DLD1 (cell line): ENCODE data around the gene PRKG1.
"Not testable (repeated sequence)": the region's sequence is repeated elsewhere in the genome, so short reads cannot be mapped to it uniquely, and the experiment has no call there.

Source experiments
- in situ Hi-C: cut with HindIII; loops from 2 replicates; pipeline ENCODE4 v1.10.0; 2017; ENCODE audit warnings: low sequenced_read_pairs

Gene PRKG1

GRCh38 chr10:51313251-51313650 is 239.0 kb downstream of the PRKG1 start:
- in situ Hi-C loops = no loop called here

- in situ Hi-C loops = no loop called here
Observed at GRCh38 chr10:51313773-51314478, 239.6 kb downstream of the PRKG1 start.

- in situ Hi-C loops = no loop called here
Observed at GRCh38 chr10:51314481-51314880, 240.2 kb downstream of the PRKG1 start.

- in situ Hi-C loops = no loop called here
Observed at GRCh38 chr10:51318399-51319172, 244.3 kb downstream of the PRKG1 start.

- in situ Hi-C loops = no loop called here
Observed at GRCh38 chr10:51319173-51319435, 244.8 kb downstream of the PRKG1 start.

- in situ Hi-C loops = no loop called here
Observed at GRCh38 chr10:51321300-51321699, 247.0 kb downstream of the PRKG1 start.

- in situ Hi-C loops = no loop called here
Observed at GRCh38 chr10:51321980-51322379, 247.7 kb downstream of the PRKG1 start.

GRCh38 chr10:51325649-51326048 is 251.4 kb downstream of the PRKG1 start:
- in situ Hi-C loops = no loop called here

GRCh38 chr10:51326174-51326573 is 251.9 kb downstream of the PRKG1 start:
- in situ Hi-C loops = no loop called here

- in situ Hi-C loops = no loop called here
Observed at GRCh38 chr10:51327432-51327831, 253.1 kb downstream of the PRKG1 start.

GRCh38 chr10:51340366-51340765 is 266.1 kb downstream of the PRKG1 start:
- in situ Hi-C loops = no loop called here

- in situ Hi-C loops = no loop called here
Observed at GRCh38 chr10:51340845-51341610, 266.7 kb downstream of the PRKG1 start.

GRCh38 chr10:51341745-51342144 is 267.5 kb downstream of the PRKG1 start:
- in situ Hi-C loops = not testable (repeated sequence)

GRCh38 chr10:51342381-51342780 is 268.1 kb downstream of the PRKG1 start:
- in situ Hi-C loops = no loop called here

GRCh38 chr10:51343391-51343790 is 269.1 kb downstream of the PRKG1 start:
- in situ Hi-C loops = no loop called here

- in situ Hi-C loops = no loop called here
Observed at GRCh38 chr10:51344371-51344770, 270.1 kb downstream of the PRKG1 start.

GRCh38 chr10:51348622-51349021 is 274.3 kb downstream of the PRKG1 start:
- in situ Hi-C loops = no loop called here

- in situ Hi-C loops = no loop called here
Observed at GRCh38 chr10:51357170-51357569, 282.9 kb downstream of the PRKG1 start.

- in situ Hi-C loops = no loop called here
Observed at GRCh38 chr10:51358227-51358626, 283.9 kb downstream of the PRKG1 start.

- in situ Hi-C loops = no loop called here
Observed at GRCh38 chr10:51363415-51363814, 289.1 kb downstream of the PRKG1 start.

GRCh38 chr10:51364674-51365073 is 290.4 kb downstream of the PRKG1 start:
- in situ Hi-C loops = no loop called here

GRCh38 chr10:51366044-51366443 is 291.8 kb downstream of the PRKG1 start:
- in situ Hi-C loops = no loop called here
